ENCODE results near the gene RBMS1.

The RBMS1 gene

DNA sequence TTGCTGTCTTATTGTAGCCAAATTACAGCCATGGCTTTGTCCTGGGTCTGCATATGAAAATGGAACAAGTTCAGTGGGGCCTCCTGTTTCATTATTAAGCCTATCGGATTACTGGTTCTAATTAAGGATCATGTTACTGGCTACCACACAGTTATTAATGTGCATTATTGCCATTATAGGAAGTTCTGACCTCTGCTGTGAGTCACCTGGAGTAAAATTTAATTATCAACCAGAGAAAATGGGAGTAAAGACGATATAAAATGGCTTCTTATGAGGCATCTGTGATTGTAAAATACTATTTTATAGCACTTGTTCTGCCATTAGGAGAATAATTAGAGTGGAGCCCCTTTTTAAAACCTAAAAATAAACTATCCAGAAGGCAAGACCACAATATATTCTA, 150.2 kb downstream of the RBMS1 start:
- no peak for DNase-seq (ENCODE audit: insufficient read length, low spot score)
- FAIRE-seq: no peak
- TF ChIP-seq TAF1 (IDR thresholded peaks at IDR 0.05; ENCODE audit: low read depth, low read length) (no peak), POLR2AphosphoS5 (IDR thresholded peaks at IDR 0.05; ENCODE audit: low read depth, low read length) (no peak), PAX5 (IDR thresholded peaks at IDR 0.05; ENCODE audit: insufficient read depth, low read length, severe bottlenecking) (no peak), POLR2A (IDR thresholded peaks at IDR 0.05; ENCODE audit: low read depth, low read length) (no peak), POU2F2 (IDR thresholded peaks at IDR 0.05; ENCODE audit: low read depth, low read length) (no peak), SPI1 (IDR thresholded peaks at IDR 0.05; ENCODE audit: low read depth, low read length) (no peak)

GRCh38 chr2:160339726-160340125, 153.9 kb downstream of the RBMS1 start:
- FAIRE-seq: no peak
- no peak for DNase-seq (ENCODE audit: insufficient read length, low spot score)
- TF ChIP-seq PAX5 (IDR thresholded peaks at IDR 0.05; ENCODE audit: insufficient read depth, low read length, severe bottlenecking): no peak
- TF ChIP-seq SPI1 (IDR thresholded peaks at IDR 0.05; ENCODE audit: low read depth, low read length): no peak
- TF ChIP-seq POU2F2 (IDR thresholded peaks at IDR 0.05; ENCODE audit: low read depth, low read length): no peak
- no peak for TF ChIP-seq POLR2A (IDR thresholded peaks at IDR 0.05; ENCODE audit: low read depth, low read length)

DNA sequence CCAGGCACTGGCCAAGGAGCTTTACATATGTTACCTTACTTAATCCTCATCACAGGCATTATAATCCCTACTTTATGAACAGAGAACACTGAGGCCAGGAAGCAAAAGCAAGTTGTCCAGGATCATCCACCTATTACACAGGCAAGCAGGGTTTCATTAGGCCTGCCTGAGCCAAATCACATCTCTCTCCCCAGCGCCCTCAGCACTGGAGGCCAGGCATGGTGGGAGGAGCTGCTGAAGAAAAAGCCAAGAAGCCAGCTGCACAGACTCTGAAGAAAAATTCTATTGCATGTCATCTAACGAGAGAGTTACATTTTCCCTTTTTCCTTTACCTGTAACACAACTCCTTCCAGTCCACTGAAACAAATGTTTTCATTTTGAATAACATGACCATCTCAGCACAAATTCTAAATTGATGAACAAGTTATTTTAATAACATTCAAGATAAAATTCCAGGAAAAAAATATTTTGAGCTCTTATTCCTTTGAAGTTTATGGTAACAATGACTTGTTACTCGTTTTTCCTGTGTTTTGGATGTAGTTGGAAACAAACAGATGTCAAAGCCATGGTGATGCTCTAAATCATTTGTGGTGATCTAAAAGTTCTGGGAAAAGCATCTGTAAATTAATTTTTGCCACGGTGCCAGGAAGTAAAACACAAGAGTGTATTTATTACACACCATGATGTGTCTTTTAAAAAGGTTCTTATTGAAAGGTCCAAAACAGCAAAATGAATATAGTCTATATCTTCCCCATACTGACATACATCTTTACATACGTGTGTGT, 154.5 kb downstream of the RBMS1 start:
- FAIRE-seq: no peak
- no peak for TF ChIP-seq POLR2AphosphoS5 (IDR thresholded peaks at IDR 0.05; ENCODE audit: low read depth, low read length)
- no peak for TF ChIP-seq POLR2A (IDR thresholded peaks at IDR 0.05; ENCODE audit: low read depth, low read length)
- TF ChIP-seq POU2F2 (IDR thresholded peaks at IDR 0.05; ENCODE audit: low read depth, low read length): no peak
- no peak for TF ChIP-seq TAF1 (IDR thresholded peaks at IDR 0.05; ENCODE audit: low read depth, low read length)
- no peak for TF ChIP-seq PAX5 (IDR thresholded peaks at IDR 0.05; ENCODE audit: insufficient read depth, low read length, severe bottlenecking)
- no peak for TF ChIP-seq SPI1 (IDR thresholded peaks at IDR 0.05; ENCODE audit: low read depth, low read length)

DNA sequence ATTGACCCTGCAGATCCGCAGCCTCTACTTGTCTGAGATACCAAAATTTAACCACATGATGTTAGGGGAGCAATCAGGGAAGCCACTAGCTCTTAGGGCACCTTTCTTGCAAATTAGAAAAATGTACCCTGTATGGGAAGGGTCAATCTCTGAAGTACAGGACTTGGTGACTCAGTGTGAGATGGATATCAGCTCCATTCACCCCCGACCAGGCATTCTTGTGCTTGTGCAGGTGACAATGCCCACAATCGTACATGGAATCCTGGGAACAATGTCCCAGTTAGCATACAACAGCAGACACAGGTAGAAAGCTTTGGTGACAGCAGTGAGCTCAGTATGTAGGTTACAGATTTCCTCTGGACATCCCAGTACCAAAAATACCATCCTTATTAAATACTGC, 155.9 kb downstream of the RBMS1 start:
- FAIRE-seq (no peak), DNase-seq (ENCODE audit: insufficient read length, low spot score) (no peak)
- TF ChIP-seq PAX5 (IDR thresholded peaks at IDR 0.05; ENCODE audit: insufficient read depth, low read length, severe bottlenecking) (no peak), POLR2A (IDR thresholded peaks at IDR 0.05; ENCODE audit: low read depth, low read length) (no peak), TAF1 (IDR thresholded peaks at IDR 0.05; ENCODE audit: low read depth, low read length) (no peak)

More for the DNA sequence above, 154.5 kb downstream of the RBMS1 start:
- no peak for DNase-seq (ENCODE audit: insufficient read length, low spot score)

- FAIRE-seq (no peak), DNase-seq (ENCODE audit: insufficient read length, low spot score) (no peak)
- TF ChIP-seq TAF1 (IDR thresholded peaks at IDR 0.05; ENCODE audit: low read depth, low read length) (no peak), POLR2AphosphoS5 (IDR thresholded peaks at IDR 0.05; ENCODE audit: low read depth, low read length) (no peak), PAX5 (IDR thresholded peaks at IDR 0.05; ENCODE audit: insufficient read depth, low read length, severe bottlenecking) (no peak), SPI1 (IDR thresholded peaks at IDR 0.05; ENCODE audit: low read depth, low read length) (no peak), POU2F2 (IDR thresholded peaks at IDR 0.05; ENCODE audit: low read depth, low read length) (no peak)
These were observed 157.0 kb downstream of the RBMS1 start for GRCh38 chr2:160336635-160337034.

DNA sequence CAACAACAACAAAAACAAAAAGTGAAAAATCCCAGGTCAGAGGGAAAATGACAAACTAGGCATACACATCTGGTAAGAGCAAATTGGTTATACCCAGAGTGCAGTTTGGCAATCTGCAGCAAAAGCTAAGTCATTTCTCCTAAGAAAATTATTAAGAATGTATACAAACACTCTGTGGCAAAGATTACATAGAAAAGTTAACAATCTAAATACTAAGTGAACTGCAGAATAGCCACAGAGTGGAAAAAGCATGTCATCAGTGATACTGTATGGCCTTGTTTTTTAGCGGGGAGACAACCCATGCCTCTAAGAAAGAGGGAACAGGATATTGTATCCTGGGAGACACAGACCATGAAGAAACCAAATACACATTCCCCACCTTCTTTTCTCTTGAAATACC, 157.5 kb downstream of the RBMS1 start:
- DNase-seq (ENCODE audit: insufficient read length, low spot score) (no peak), FAIRE-seq (no peak)
- TF ChIP-seq SPI1 (IDR thresholded peaks at IDR 0.05; ENCODE audit: low read depth, low read length): no peak
- TF ChIP-seq POLR2AphosphoS5 (IDR thresholded peaks at IDR 0.05; ENCODE audit: low read depth, low read length): no peak
- TF ChIP-seq POU2F2 (IDR thresholded peaks at IDR 0.05; ENCODE audit: low read depth, low read length): no peak
- no peak for TF ChIP-seq POLR2A (IDR thresholded peaks at IDR 0.05; ENCODE audit: low read depth, low read length)
- TF ChIP-seq PAX5 (IDR thresholded peaks at IDR 0.05; ENCODE audit: insufficient read depth, low read length, severe bottlenecking): no peak
- TF ChIP-seq TAF1 (IDR thresholded peaks at IDR 0.05; ENCODE audit: low read depth, low read length): no peak

- no peak for DNase-seq (ENCODE audit: insufficient read length, low spot score)
- TF ChIP-seq SPI1 (IDR thresholded peaks at IDR 0.05; ENCODE audit: low read depth, low read length) (no peak), POLR2A (IDR thresholded peaks at IDR 0.05; ENCODE audit: low read depth, low read length) (no peak)
- no peak for FAIRE-seq
These were observed 158.2 kb downstream of the RBMS1 start for GRCh38 chr2:160335441-160335840.

GRCh38 chr2:160334028-160334741, 159.4 kb downstream of the RBMS1 start:
- FAIRE-seq: no peak
- TF ChIP-seq POLR2A (IDR thresholded peaks at IDR 0.05; ENCODE audit: low read depth, low read length) (no peak), SPI1 (IDR thresholded peaks at IDR 0.05; ENCODE audit: low read depth, low read length) (no peak), POU2F2 (IDR thresholded peaks at IDR 0.05; ENCODE audit: low read depth, low read length) (no peak), PAX5 (IDR thresholded peaks at IDR 0.05; ENCODE audit: insufficient read depth, low read length, severe bottlenecking) (no peak), POLR2AphosphoS5 (IDR thresholded peaks at IDR 0.05; ENCODE audit: low read depth, low read length) (no peak)
- DNase-seq (ENCODE audit: insufficient read length, low spot score): no peak

GRCh38 chr2:160333324-160334027, 160.1 kb downstream of the RBMS1 start:
- no peak for TF ChIP-seq TAF1 (IDR thresholded peaks at IDR 0.05; ENCODE audit: low read depth, low read length)
- TF ChIP-seq POLR2AphosphoS5 (IDR thresholded peaks at IDR 0.05; ENCODE audit: low read depth, low read length): no peak
- no peak for TF ChIP-seq POLR2A (IDR thresholded peaks at IDR 0.05; ENCODE audit: low read depth, low read length)
- TF ChIP-seq POU2F2 (IDR thresholded peaks at IDR 0.05; ENCODE audit: low read depth, low read length): no peak
- TF ChIP-seq SPI1 (IDR thresholded peaks at IDR 0.05; ENCODE audit: low read depth, low read length): no peak
- no peak for TF ChIP-seq PAX5 (IDR thresholded peaks at IDR 0.05; ENCODE audit: insufficient read depth, low read length, severe bottlenecking)
- FAIRE-seq (no peak), DNase-seq (ENCODE audit: insufficient read length, low spot score) (no peak)

Measured in GM12891 (cell line).